HG02642 (cell line): ENCODE measurements around the gene LKAAEAR1.

ENCODE experiments used
- ATAC-seq: cut with Tn5 transposase; IDR thresholded peaks from one replicate; pipeline ENCODE4 v1.9.1; 2021; ENCODE audit warnings: mild to moderate bottlenecking; ENCODE audit not compliant: unreplicated experiment, poor library complexity

Gene LKAAEAR1

DNA sequence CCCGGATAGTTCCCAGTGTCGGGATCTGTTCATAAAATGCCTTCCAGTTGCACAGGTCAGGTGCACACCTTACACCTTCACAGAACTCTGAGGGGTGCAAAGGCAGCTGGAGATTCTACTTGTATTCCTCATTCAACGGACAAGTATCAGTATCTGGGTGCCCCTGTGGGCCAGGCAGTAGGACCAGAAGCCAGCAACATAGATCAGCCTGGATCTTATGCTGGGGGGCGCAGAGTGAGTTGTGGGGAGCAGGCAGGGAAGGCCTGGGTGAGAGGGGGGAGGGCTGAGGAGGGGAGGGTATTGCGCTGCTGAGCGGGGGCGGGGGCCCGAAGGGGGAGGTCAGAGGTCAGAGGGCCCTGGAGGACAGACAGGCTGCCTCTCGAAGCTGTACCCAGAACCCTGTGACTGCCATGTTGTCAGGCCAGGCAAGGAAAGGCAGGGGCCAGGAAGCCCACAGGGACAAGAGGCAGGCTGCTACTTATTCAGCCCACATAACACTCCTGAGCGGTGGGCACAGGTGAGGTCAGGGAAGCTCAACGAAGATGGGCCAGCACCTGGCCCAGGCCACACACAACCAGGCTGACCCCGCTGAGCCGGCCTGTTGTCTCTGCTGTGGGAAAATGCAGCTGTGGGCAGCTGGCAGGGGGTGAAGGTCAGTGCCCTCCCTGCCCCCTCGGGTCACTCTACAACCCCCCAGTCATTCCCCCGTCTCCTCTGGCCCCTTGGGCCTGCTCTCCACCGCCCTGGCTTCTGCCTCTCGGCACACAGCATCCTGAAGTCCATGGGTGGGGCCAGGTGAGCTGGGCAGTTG, 3.2 kb downstream of the LKAAEAR1 start:
- ATAC-seq: no peak

- ATAC-seq: no peak
Observed at GRCh38 chr20:64080013-64080812, 4.0 kb downstream of the LKAAEAR1 start, which contains the start of gene OPRL1. OPRL1 (plus strand) TSS chr20:64080082; CDS start chr20:64092721, 12,639 bp downstream.

DNA sequence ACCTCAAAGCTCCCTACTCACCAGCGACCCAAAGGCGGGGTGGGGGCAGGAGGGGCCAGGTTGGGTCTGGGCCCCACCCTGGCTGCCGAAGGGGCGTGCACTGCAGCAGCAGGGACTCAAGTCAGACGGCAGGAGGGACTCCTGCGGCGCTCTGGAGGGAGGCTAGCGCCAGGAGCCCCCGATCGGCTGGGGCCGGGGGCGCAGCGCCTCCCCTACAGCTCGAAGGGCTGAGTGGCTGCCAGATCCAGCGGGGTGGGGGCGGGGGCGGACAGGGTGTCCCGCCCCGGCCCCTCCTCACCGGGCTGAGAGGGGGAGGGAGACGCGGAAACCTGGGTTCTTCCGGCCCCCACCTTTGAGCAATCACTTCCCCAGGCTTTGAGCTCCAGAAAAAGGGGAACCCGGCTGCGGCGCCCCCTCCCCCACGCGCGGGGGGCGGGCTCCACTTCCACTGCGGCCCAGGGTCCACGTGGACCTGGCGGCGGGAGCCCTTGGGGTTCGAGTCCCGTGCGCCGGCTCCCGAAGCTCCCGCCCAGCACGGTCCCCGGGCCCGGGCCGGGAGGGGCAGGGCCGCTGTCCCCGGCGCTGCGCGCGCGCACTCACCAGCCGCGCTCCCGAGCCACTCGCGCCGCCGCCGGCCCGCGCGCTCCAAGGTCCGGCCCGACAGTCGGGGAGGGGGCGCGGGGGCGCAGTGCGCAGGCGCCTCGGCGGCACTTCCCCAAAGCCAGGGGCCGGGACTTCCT, 4.8 kb downstream of the LKAAEAR1 start, which contains the start of gene RGS19:
RGS19 (minus strand) TSS at position 246 of the 740 bp plus-strand sequence. CDS start 2,632 bp downstream, outside the sequence.
- ATAC-seq: peak; percentile 45

GRCh38 chr20:64078934-64079272, 5.3 kb downstream of the LKAAEAR1 start:
- no peak for ATAC-seq

DNA sequence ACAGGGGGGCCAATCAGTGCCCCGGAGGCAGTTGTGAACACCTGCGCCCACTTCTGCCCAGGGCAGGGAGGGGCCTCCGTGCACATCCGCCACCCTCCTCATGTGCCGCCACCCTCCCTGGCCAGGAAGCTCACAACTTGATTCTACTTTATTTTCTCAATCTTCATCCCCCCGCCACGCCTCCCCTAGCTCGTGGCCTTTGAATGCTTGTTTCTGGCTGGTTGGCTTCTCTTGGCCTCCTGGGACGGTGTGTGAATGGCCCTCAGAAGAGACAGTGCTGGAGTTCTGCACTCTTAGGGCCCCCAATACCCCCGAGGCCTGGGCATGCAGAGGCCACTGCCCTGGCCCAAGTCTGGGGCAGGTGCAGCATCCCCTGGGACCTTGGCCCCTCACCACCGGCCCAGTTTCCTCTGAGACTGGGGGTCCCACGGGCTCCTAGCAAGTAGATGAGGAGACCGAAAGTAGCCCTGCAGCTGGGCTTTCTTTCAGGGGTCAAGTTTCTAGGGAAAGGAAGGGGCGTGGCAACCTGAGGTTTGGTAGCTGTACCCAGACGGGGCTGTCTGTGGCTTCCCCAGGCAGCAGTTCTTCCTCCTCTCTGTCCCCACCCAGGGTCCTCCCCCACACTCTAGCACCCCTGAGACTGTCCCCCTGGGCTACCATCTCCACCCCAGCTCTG, 6.2 kb downstream of the LKAAEAR1 start:
- no peak for ATAC-seq

GRCh38 chr20:64077541-64077875, 6.7 kb downstream of the LKAAEAR1 start:
- no peak for ATAC-seq

DNA sequence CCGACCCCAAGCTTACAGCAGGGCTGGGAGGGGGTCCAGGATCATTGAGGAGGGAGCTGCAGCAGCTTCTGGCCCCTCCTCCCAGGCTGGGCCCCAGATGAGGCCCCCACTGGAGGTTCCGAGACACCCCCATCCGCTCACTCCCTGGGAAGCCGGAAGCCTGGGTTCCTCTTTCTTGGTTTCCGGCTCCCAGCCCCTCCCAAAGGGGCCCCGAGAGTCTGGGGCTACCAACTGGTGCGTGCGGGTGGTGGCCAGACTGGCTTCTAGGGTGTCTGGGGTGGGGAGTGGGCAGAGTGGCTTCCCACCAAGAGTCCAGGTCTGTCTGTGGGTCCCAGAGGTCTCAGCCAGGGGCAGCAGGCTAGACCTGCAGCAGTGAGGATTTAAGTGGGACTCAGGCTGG, 7.1 kb downstream of the LKAAEAR1 start:
- no peak for ATAC-seq

GRCh38 chr20:64076061-64076997, 7.9 kb downstream of the LKAAEAR1 start:
- no peak for ATAC-seq

GRCh38 chr20:64075556-64075955, 8.6 kb downstream of the LKAAEAR1 start:
- ATAC-seq: no peak

- no peak for ATAC-seq
Observed at GRCh38 chr20:64074963-64075362, 9.2 kb downstream of the LKAAEAR1 start.

DNA sequence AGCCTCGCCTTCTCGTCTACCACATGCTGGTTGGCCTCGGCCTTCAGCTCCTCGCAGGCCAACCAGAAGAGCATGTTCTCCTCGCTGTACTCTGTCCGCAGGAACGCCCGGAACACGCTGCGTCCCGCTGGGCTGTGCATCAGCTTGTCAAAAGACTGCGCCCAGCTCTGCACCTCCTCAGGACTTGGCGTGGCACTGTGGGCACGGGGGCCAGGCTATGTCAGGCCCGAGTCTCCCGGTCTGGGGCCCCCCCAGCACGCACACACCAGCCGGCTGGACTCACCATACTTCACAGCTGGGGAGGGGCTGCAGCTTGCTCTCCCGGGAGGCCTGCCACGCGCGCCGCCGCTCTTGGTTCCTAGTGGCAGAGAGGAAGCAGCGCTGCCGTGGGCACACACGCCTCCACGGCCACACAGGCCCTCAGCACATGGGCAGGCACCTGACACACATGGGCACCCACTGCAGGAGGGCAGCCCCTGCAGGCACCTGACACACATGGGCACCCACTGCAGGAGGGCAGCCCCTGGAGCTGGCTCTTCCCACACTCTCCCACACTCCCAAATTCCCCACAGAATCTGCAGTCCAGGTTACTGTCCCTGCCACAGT, 9.9 kb downstream of the LKAAEAR1 start:
- ATAC-seq: no peak

GRCh38 chr20:64073476-64074183, 10.6 kb downstream of the LKAAEAR1 start:
- ATAC-seq: no peak

DNA sequence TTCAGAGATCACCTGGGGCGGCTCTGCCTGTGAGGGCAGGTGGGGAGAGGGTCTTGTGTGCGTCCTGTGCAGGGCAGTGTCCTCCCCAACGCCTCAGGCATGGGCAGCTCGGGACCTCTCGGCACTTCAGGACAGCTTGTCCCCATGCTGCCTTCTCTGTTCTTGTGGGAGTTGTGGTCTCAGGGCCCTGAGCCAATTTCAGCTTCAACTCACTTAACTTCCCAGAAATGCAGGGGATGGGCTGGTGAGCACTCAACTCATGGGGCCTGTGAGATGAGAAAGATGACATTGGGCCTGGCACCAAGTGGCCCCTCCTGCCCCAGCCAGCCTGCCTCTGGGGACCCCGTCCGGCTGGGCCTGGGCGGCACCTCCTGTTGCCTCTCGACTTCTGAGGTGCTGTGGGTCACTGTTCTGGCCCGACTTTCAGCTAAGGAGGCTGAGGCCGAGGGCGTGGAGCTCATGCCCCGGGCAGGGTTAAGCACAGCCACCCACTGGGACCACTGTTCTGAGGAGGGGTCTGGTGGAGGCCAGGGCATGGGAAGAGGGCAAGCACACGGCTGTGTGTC, 11.6 kb downstream of the LKAAEAR1 start:
- no peak for ATAC-seq

GRCh38 chr20:64071341-64072332, 12.6 kb downstream of the LKAAEAR1 start:
- no peak for ATAC-seq

GRCh38 chr20:64070244-64070993, 13.8 kb downstream of the LKAAEAR1 start:
- ATAC-seq: no peak

DNA sequence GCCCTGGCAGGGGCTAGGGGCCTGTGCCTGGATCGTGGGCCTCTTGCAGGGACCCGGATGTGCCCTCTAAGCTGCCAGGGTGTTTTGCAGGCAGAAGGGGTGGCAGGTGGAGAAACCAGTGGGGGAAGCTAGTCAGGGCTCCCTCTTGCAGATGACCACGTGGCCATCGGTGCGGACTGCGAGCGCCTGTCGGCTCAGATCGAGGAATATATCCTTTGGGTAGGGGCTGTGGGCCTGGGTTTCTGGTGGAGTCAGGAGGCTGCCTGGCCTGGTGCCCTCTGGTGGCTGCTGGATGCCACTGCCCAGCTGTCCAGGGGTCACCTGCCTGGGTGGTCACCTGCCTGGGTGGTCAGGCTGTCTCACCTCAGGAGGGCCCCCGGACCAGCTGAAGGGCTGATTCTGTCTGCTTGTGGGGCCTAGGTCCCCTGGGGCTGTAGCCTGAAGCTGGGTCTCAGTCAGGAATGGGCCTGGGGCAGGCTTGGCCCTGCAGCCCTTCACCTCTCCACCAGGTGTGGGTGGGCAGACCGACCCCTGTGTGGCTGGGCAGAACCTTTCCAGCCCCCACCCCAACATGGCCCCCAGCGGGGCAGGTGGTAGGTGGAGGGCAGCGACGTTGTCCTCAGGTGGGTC, 14.5 kb downstream of the LKAAEAR1 start:
- ATAC-seq: no peak
